Forelimb muscle (tissue), 1 donor: Measurements from ENCODE around the gene MED26. TPM values are rescaled to one million over a fixed set of nuclear protein-coding genes. Genes with fewer than 3 reads are reported as not detected.
"Not testable (repeated sequence)": the region's sequence is repeated elsewhere in the genome, so short reads cannot be mapped to it uniquely, and the experiment has no call there.

Experiments used
- DNase-seq: peaks from one replicate; pipeline ENCODE4 v3.0.0-alpha.2; 2013; ENCODE audit warnings: low read depth
- polyA plus RNA-seq: library from polyadenylated mRNA; unstranded; fragments of 120-200 nt; gene quantifications from one replicate; pipeline ENCODE4 v1.2.1, GENCODE V29; 2013; ENCODE audit not compliant: insufficient read length

MED26 gene
- polyA plus RNA-seq, 1 donor: 5.7 TPM

DNA sequence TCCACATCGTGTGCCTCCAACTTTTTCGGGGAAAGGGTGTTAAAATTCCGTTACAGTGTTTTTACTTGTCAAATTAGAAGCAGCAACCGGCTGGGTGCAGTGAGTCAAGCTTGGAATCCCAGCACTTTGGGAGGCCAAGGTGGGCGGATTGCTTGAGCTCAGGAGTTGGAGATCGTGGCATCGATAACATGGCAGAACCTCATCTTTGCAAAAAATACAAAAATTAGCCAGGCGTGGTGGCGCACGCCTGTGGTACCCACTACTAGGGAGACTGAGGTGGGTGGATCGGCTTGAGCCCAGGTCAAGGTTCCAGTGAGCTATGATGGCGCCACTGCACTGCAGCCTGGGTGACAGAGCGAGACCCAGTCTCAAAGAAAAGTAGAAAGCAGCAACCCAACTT, 54.7 kb downstream of the MED26 start:
- DNase-seq: no peak

DNA sequence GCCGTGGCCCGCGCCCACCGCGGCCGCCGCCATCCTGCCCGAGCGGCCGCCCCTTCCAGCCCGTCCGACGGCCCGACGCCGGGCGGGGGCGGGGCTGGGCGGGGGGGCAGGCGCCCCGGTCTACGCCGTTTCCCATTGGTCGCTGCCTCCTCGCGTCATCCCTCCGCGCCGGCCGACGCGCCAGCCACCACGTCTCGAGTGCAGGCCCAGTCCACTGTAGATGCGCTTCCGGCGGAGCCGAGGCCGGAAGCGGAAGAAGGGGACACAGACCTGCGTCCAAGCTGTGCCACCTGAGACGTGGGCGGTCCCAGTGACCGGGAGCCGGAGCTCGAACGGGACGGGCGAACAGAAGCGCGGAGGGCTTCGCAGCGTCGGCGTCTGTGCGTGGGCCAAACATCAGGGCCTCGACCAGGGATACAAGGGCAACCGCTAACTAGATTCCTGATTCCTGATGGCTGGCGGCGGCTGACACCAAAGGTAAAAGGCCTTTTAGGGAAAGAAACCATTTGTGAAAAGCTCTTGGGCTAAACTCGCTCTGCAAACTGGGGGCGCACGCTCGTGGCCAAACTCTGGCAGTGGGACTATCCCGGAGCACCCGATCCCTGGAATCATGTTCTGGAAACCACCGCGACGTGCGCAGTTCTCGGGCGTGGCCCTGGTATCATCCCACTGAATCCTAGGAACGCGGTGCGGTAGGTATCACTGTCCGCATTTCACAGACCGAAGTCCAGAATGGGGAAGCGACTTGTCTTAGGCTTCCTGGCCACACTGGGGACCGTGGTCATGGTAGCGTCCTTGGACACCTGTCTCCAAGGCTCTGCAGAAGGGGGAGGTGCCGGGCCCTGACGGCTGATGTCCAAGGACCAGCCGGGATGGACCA, 55.4 kb downstream of the MED26 start, which contains the start of gene SLC35E1:
TSS of gene SLC35E1 (minus strand) at position 84 of the 880 bp plus-strand sequence. CDS start at position 33, 51 bp downstream.
- peak; percentile 89 for DNase-seq

DNA sequence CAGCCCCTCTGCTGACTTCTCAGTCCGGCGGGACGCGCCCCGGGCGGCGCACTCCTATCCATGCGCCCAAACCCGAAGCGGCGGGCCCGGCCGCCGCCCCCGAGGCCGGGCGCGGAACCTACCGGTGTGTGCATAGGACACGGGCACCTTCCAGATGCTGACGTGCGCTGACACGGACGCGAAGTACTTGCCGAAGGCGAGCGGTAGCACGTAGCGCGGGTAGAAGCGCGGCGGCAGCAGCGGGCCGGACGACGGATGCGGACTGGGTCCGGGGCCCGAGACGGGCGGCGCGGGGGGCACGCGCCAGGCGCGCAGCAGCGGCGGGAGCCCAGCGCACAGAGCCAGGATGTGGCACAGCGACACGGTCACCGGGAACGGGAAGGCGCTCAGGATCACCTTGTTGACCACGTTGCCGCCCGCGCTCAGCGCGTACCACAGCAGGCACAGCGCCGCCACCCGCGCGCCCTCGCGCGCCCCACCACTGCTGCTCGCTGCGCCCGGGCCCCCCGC, 56.1 kb downstream of the MED26 start:
- DNase-seq: no peak

DNA sequence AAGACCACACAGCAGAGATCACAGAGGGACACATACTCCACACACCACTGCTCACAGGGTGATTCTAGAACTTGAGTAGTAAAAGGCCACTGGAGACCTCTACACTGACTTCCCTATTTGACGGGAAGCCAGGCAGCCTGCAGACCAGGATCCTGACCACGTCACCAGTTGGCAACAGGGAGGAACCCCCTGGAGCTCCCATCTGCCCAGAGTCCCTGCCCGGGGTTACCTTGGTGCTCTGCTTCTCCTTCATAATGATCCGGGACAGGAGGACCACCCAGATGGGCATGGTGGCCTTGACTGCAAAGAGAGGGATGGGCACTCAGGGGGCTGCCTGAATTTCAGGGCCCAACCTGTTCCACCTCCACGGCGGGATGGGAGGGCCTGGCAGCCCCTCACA, 56.7 kb downstream of the MED26 start:
- DNase-seq: no peak

DNA sequence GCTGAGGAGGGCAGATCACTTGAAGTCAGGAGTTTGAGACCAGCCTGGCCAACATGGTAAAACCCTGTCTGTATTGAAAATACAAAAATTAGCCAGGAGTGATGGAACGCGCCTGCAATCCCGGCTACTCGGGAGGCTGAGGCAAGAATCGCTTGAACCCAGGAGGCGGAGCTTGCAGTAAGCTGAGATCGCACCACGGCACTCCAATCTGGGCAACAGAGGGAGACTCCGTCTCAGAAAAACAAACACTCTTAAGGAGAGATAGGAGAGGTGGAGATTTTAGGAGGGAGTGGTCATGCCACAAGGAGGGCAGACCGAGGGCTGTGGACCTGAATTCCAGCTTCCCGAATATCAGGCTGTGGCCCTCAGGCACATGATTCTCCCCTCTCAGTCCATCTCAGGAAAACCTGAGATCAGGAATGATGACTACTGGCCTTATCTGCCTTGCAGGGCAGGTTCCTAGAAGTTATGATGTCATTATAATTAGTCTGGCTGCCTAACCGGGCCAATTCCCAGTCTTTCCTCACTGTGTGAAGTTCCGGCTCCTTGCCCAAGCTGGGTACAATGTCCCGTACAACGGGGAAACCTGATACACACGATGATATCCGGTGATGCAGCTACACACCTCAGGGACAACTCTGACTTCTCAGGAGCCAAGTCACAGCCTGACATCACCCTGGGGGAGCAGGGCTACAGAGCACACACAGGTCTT, 58.2 kb downstream of the MED26 start:
- no peak for DNase-seq

DNA sequence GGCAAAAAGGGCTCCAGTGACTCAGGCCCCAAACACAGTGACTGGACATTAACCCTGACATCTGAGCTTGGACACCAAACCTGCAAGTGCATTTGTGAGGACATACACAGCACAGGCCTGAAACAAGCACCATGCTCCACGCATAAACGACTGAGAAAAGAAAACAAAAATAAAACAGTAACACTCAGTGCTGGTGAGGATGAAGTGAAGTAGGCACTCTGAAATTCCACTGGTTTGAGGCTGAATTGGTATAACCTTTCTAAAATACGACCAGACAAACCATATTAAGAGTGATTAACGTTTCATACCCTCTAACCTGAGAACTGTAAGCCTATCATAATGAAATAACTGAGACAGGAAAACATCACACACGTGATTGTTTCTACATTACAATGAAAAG, 61.3 kb downstream of the MED26 start:
- no peak for DNase-seq

DNA sequence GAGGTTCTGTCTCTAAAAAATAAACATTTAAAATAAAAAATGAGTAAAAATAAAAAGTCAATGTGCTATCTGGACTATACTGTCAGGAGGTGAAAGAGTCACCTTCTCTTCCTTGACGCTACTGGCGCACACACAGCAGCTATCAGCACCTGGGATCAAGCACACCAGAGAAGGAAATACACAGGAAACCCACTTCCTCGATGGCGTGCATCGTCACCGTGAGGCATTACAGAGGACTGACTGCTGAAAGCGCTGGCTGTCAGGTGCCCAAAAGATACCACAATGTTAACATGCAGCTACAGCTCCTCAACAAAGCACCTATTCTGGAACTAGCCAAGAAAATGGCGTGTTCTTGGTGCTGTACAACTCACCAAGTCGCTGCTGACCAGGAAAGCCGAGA, 61.8 kb downstream of the MED26 start:
- DNase-seq: no peak

DNA sequence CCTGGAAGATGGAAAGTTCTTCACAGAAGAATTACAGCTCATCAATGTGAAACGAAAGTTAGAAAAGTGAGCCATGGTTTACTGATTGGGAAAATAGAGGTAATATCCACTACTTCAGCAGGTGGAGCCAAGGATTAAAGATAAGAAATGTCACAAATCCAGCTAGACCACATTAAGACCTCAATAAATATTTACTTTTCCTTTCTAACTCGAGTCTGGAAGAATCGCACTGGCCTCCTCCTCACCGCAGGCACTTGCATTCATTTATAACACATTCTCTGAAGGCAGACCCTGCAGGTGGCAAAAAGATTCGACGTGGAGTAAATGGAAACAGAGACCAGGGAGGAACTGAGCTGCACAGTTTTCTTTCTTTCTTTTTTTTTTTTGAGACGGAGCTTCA, 63.2 kb downstream of the MED26 start:
- DNase-seq: no peak

DNA sequence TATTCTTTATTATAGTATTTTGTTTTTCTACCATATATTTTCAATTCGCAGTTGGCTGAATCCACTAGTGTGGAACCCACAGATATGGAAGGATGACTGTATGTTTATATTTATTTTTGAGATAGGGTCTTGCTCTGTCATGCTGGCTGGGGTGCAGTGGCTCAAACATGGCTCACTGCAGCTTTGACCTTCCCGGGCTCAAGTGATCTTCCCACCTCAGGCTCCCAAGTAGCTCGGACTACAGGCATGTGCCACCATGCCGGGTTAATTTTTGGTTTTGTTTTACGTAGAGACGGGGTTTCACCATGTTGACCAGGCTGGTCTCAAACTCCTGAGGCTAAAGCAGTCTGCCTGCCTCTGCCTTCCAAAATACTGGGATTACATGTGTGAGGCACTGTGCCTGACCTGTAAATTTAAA, 65.4 kb downstream of the MED26 start:
- no peak for DNase-seq

DNA sequence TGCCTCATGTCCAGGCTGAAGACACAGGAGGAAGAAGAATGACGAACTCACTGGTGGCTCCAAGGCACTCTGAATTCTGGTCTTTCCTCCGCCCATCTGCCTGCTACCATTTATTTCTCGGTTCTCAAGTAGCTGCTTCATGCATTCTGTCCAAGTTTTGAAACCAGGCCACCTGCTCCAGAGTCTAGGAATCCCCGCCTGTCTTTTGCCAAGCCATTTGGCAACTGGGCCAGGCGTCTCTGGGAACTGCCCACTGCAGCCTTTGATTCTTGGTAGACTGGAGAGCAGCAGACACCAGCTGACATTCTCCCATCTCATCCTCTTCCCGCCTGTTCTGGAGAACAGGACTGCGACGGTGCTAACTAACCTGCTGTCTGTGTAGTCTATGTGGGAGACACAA, 66.6 kb downstream of the MED26 start:
- DNase-seq: no peak

DNA sequence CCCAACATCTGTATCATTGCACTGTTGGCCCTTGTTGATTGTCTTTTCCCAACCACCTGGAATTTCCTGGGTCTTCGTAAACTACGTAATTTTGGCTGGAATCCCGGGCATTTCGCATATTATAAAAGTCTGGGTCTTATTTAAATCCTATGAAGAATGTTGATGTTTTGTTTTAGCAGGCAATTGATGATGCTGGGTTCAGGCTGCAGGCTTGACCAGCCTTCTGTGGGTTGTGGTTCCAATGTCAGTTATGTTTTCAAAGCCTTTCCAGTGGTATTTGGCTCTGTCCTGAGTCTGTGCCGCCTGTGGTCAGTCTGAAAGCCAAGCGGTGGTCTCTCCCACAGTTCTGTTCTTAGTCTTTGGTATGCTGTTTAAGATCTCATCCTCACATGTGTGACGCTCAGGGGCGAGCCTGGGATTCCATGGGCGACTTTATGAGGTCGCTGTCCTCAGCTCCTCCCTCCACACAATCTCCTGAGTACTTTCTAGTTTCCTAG, 68.2 kb downstream of the MED26 start:
- no peak for DNase-seq

DNA sequence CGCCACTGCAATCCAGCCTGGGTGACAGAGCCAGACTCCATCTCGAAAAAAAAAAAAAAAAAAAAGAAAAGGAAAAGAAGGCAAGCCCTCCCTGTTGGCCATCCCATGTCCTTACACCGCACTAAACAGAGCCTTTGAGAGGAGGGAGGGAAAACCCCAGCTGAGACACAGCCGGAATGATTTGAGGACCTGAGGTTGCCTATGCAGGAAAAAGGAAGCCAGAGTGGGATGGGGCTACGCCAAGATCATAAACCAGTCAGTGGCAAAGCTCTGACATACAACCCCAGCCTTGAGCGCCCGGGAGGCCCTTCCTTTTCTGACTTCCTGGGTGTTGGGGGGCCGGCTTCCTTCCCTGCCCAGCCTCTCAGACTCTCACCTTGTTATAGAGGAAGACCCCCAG, 73.2 kb downstream of the MED26 start:
- DNase-seq: no peak

DNA sequence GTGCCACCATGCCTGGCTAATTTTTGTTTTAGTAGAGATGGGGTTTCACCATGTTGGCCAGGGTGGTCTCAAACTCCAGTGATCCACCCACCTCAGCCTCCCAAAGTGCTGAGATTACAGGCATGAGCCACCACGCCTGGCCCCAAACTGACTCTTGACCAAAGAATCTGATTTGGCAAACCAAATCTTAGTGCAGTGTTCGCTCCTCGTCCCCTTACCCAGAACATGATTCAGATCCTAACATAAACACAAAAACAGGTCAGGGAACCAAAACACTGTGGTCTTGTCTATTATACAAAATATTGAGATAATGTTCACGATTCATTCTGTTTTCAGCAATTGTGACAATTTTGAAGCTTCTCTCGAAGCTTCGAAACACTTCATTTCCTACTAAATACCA, 76.1 kb downstream of the MED26 start:
- DNase-seq: not testable (repeated sequence)

DNA sequence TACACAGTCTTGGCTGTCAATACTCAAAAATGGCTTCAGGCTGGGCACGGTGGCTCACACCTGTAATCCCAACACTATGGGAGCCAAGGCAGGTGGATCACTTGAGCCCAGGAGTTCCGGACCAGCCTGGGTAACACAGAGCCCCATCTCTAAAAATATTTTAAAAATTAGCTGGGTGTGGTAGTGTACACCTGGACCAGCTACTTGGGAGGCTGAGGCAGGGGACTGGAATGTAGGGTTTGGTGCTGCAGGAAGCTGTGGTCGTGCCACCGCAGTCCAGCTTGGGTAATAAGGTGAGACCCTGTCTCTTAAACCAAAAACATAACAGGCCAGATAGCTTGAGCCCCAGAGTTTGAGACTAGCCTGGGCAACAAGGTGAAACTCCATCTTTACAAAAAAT, 79.0 kb downstream of the MED26 start:
- DNase-seq: no peak

DNA sequence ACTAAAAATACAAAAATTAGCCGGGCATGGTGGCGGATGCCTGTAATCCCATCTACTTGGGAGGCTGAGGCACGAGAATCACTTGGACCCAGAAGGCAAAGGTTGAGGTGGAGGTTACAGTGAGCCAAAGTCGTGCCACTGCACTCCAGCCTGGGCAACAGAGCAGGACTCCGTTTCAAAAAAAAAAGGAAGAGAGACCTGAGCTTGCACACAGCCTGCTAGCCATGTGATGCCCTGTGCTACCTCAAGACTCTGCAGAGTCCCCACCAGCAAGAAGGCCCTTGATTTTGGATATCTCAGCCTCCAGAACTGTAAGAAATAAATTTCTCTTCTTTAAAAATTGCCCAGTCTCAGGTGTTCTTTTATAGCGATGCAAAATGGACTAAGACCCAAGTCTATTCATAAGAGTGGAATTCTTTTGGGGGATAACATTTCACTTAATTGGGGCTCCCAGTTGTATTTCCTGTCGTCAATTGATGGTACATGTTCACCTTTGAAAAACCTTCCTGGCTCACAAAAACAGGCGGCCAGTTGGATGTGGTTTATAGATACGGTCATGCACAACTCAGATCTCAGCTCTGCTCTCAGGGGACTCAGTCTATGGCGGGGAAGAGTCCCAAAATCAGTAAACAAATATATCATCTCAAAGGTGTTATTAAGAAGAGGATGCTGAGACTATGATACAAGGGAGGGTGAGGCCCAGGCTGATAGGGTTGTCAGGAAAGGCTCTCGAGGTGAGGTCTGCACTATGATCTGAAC, 83.4 kb downstream of the MED26 start:
- no peak for DNase-seq

DNA sequence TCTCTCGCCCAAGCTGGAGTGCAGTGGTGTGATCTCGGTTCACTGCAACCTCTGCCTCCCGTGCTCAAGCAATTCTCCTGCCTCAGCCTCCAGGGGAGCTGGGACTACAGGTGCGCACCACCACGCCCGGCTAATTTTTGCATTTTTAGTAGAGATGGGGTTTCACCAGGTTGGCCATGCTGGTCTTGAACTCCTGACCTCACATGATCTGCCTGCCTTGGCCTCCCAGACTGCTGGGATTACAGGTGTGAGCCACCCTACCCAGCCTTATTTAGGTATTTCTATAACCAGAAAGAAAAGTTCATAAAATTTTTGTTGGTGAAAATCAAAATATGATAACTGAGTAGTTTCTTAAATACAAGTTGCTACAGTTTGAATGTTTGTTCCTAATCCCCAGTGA, 84.3 kb downstream of the MED26 start:
- DNase-seq: not testable (repeated sequence)

DNA sequence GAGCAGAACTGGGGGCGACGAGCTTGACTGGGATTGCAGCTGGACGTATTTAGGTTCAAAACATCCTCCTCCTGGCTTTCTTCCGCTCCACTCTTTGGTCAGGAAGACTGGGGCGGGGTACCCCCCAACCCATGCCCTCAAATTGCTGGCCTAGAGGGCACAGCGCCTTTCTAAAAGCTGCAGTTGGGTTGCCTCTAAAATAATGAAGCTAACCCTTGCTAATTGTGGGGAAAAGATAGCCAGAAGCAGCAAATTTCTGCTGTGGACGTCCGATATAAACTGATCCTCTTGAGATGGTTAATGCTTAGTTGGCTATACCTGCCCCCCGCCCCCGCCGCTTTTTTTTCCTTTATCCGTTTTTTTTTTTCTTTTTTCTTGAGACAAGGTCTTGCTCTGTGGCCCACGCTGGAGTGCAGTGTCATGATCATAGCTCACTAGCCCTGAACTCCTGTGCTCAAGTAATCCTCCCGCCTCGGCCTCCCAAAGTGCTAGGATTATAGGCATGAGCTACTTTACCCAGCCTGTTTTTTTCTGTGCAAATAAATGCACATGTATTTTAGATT, 85.0 kb downstream of the MED26 start:
- no peak for DNase-seq

DNA sequence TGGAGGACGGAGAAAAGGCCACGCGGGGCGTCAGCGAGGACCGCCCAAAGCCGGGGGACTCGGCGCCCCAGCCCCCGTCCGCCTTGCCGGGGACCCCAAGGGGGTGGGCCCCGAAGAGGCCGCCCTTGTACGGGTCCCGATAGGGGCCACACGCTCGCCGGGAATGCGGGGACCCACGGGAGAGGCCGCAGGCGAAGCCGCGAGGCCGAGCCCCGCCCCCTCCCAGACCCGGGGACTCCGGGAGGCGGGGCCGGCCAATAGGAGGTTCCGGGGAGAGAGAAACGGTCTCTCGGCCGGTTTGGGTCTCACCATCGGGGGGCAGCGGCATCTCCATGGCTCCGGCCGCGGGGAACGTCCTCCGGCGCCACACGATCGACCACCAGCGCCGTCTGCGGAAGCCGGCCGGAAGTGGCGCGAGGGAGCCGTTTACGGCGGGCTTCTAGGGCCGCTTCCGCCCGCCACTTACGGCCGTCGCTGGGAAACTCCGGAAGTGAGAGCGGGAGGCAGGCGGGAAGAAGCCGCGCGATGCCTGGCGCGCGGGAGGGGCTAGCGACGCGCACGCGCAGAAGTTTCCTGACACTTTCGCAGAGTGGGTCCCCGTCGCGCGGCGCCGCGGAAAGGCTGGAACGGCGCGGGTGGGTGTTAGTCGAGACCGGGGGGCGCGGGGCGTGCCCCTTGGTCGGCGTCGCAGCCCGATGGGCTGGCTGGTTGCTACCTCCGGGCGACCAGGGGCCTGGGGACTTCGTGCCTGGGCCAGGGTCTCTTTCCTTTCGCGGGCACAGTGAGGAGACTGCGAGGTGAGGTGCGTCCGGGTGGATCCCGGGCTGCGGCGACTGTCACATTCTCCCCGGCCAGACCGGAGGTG, 85.7 kb downstream of the MED26 start, which contains the start of gene CHERP:
TSS of gene CHERP (minus strand) at position 393 of the 865 bp plus-strand sequence. CDS start at position 334, 59 bp downstream.
- peak; percentile 86 for DNase-seq

DNA sequence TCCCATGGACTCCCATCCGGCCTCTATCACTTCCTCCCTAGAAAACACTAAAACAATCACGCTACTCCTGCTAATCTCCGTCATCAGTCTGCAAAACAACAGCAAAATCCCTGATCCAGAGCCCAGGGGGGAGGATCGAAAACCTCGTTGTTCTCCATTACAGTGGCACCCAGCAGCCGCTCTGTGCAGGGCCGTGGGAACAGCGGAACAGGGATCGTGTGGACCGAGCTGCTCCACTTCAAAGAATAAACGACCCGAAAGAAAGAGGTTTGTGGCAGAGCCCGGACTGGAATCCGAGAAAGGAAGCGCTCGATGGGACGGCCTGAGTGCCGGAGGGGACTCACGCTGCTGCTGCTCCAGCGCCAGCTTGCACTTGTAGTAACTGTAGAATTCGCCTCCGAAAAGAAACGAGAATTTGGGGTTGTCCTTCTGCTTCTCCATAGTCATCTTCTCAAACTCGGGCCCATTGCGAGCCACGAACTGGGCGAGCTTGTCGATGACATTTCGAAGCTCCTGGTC, 86.4 kb downstream of the MED26 start:
- no peak for DNase-seq

DNA sequence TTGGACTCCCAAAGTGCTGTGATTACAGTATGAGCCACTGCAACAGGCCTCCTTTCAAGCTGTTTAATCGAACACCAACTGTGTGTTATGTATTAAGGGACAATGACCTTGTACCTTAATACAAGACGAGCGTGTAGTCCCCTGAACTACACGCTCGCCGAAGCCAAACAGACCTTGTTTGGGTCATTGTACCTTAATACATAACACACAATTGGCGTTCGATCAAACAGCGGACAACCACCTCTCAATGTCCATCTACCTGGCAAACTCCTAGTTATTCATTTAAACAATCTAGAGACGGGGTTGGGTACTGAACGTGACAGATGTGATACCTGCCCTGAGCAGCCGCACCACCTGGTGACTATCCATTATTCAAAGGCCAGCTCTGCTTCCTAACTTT, 87.1 kb downstream of the MED26 start:
- no peak for DNase-seq
